Measurements from ENCODE around the gene SAA1. TPM values are rescaled to one million over a fixed set of nuclear protein-coding genes. Genes with fewer than 3 reads are reported as not detected.
A peak's percentile ranks its signal among the peaks of the same experiment; 100 is the strongest.

SAA1 gene
- total and polyA plus RNA-seq, 9 of the 15 experiments (the other 6 are each of a cell fraction or from before 2014, with no cell fraction given) = 6.3 TPM; not detected in 8

GRCh38 chr11:18314784-18315523 is 48.9 kb downstream of the SAA1 start:
- Histone ChIP-seq H3K4me1 (replicated peaks in 1 of 2; ENCODE audit: control insufficient read depth in 2 of 2, insufficient read depth in 2 of 2, low read length in 2 of 2) (peaks cover 8 to 34% of the 10 kb centered on the region in 2 experiments; a peak in 4 of 5 replicates), H3K79me2 (ENCODE audit: control insufficient read depth, insufficient read depth, low read length) (peaks cover 65% of the 10 kb centered on the region), H3K4me3 (no peak overlapping the region), H3K9me1 (ENCODE audit: control insufficient read depth, insufficient read depth, low read length) (no peaks in the 10 kb centered on the region), H4K20me1 (replicated peaks; ENCODE audit: control insufficient read depth, insufficient read depth, low read length) (no peaks in the 10 kb centered on the region), H3K4me2 (ENCODE audit: insufficient read depth, low read length) (peak overlapping the region; percentile 21), H3K9me3 (replicated peaks; ENCODE audit: control insufficient read depth, insufficient read depth, low read depth, low read length) (no peaks in the 10 kb centered on the region), H3K36me3 (ENCODE audit: control insufficient read depth, insufficient read depth, low read length) (peaks cover 47% of the 10 kb centered on the region), H3K9ac (ENCODE audit: insufficient read depth in 1 of 2, low read depth in 2 of 2, low read length in 2 of 2) (peak overlapping the region in 1 of 2 experiments; percentile 3; a peak in 2 of 4 replicates), H3K27me3 (ENCODE audit: control insufficient read depth in 2 of 2, insufficient read depth in 2 of 2, low read length in 2 of 2) (no peaks in the 10 kb centered on the region), H3K27ac (ENCODE audit: extremely low read depth, low read depth, low read length) (peak overlapping the region; percentile 54; the same call in 2 of the 3 replicates), H2AFZ (ENCODE audit: low read depth, low read length) (0 out of 2 replicates have a peak overlapping the region, but pooled peaks have one; percentile 11)
- BruUV-seq (replicated peaks) = no TSS peak
- in situ Hi-C loops (cut with MboI) = no loop called here
- ChIA-PET CTCF (ENCODE audit: low intra/inter-chr PET ratio) (no interaction called here), POLR2A (interaction anchor here (0.7 to 1.8 kb wide), 7 partner anchors 9 to 81 kb away, joined by 3 to 9 read pairs (median 3); no protein-coding TSS in a partner anchor)
- WGBS (ENCODE audit: insufficient coverage, low coverage, missing lambda C conversion rate) = 30% methylated on average over 9 of the region's 9 CpGs
- no peak for DNase-seq (ENCODE audit: extremely low read depth in 1 of 4, low spot score in 3 of 4)
- no peak for FAIRE-seq
- intact Hi-C loops (cut with micrococcal nuclease) = no loop called here
- peak; percentile 12 for ATAC-seq
- TF ChIP-seq TBP (optimal IDR thresholded peaks at IDR 0.05; ENCODE audit: low read depth, low read length) (no peak), ZNF592 (IDR thresholded peaks at IDR 0.05) (0 out of 2 replicates have a peak, but pooled peaks have one; percentile 13)

Data from K562 (cell line).